HG03064 (cell line): ENCODE results near the gene TMCO1.
"Not testable (repeated sequence)": the region's sequence is repeated elsewhere in the genome, so short reads cannot be mapped to it uniquely, and the experiment has no call there.

ENCODE experiments used
- ATAC-seq: cut with Tn5 transposase; IDR thresholded peaks from one replicate; pipeline ENCODE4 v1.9.1; 2021; ENCODE audit warnings: low read depth; ENCODE audit not compliant: unreplicated experiment

The TMCO1 gene

GRCh38 chr1:165688046-165688445 is 80.6 kb downstream of the TMCO1 start:
- ATAC-seq, result no peak

DNA sequence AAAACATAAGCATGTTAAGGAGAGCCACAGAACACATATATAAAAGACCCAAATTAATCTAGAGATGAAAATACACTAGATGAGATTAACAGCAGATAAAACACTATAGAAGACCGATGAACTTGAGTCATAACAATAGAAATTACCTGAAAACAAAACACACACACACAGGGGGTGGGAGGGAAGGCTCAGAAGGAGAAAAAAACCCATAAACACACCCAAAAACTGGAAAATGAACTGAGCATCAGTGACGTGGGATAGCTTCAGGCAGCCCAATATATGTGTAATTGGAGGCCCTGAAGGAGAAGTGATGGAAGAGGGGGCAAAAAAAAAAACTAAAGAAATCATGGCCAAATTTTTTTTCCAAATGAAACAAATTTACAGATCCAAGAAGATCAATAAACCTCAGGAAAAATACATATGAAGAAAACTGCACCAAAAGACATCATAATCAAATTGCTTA is 81.7 kb downstream of the TMCO1 start:
- no peak for ATAC-seq

DNA sequence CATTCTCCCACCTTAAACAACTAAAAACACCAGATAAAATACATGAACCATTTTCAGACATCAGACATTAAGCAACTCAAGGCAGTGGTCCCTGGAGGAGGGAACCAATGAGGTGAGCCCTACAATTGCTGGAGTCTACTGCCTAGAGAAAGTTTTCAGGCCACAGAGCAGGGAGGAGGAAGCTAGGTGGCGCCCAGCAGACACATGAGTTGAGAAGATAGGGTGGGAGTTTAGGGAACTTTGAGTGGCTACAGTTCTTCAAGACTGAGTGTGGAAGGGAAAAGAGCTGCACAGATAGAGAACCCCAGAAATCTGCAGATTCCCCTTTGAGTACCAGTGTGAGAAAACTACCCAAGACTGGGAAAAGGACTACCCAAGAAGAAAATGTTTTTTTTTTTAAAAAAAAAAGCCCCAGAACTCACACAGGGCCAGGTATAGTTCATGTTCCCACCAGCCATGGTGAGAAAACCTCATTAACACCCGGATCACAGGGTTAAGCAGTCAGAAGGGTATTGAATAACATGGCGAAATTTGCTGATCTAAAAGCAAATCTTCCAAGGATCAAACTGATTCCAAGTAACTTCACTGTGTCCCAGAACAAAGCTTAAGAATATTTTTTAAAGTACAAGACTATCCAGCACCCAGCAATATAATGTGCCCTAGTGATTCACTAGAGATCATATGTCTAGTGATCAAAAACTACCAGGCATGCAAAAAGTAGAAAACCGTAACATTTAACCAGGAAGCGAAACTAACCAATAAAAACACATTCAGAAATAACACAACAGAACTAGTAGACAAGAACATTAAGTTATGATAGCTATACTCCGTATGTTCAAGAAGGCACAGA is 82.3 kb downstream of the TMCO1 start:
- no peak for ATAC-seq

GRCh38 chr1:165683848-165684485 is 84.7 kb downstream of the TMCO1 start:
- no peak for ATAC-seq

DNA sequence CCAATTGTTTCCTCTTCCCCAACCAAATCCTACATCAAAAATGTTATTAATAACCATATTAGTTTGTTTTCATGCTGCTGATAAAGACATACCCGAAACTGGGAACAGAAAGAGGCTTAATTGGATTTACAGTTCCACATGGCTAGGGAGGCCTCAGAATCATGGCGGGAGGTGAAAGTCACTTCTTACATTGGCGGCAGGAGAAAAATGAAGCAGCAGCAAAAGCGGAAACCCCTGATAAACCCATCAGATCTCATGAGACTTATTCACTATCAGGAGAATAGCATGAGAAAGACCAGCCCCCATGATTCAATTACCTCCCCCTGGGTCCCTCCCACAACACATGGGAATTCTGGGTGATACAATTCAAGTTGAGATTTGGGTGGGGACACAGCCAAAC is 87.9 kb downstream of the TMCO1 start:
- not testable (repeated sequence) for ATAC-seq

GRCh38 chr1:165680303-165680702 is 88.4 kb downstream of the TMCO1 start:
- ATAC-seq, result no peak

GRCh38 chr1:165679282-165680036 is 89.2 kb downstream of the TMCO1 start:
- no peak for ATAC-seq

DNA sequence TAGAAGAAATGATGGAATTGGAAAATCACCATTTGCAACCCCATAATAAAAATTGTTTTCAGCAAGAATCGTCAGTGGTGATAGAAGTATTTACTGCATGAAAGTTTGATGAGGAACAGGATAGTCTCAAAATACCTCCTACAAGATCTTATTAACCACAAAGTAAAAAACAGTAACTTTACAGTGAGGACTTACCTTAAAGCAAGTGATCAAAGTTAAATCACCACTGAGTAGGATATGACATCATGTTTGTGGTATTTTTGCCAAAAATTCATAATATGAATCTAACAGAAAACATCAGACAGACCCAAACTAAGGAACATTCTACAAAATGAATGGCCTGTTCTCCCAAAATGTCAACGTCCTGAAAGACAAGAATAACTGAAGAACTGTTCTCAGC is 90.2 kb downstream of the TMCO1 start:
- no peak for ATAC-seq
